Measurements from ENCODE around the gene PCDH9.

DNA sequence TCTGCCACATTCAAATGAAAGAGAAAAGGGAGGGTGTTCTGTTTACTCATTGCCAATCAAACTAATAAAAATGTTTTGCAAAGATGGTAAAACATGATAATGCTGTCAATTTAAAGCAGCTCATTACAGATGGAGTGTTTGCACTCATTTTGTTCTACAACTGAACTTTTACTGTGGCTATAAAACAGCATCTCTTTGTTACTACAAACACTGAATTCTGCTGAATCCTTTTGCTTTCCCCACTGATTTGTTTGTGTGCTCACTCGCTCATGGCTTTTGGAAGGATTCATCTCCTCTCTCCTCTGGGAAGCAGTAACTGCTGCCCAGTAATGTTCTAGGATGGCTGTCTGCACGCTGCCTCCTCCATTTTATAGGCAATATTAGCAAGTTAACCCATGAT, 434.5 kb downstream of the PCDH9 start:
- TF ChIP-seq, protein P1, sequence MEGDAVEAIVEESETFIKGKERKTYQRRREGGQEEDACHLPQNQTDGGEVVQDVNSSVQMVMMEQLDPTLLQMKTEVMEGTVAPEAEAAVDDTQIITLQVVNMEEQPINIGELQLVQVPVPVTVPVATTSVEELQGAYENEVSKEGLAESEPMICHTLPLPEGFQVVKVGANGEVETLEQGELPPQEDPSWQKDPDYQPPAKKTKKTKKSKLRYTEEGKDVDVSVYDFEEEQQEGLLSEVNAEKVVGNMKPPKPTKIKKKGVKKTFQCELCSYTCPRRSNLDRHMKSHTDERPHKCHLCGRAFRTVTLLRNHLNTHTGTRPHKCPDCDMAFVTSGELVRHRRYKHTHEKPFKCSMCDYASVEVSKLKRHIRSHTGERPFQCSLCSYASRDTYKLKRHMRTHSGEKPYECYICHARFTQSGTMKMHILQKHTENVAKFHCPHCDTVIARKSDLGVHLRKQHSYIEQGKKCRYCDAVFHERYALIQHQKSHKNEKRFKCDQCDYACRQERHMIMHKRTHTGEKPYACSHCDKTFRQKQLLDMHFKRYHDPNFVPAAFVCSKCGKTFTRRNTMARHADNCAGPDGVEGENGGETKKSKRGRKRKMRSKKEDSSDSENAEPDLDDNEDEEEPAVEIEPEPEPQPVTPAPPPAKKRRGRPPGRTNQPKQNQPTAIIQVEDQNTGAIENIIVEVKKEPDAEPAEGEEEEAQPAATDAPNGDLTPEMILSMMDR (conservative IDR thresholded peaks at IDR 0.05; ENCODE audit: low read length): no peak
- no peak for TF ChIP-seq EZH2phosphoT487 (IDR thresholded peaks at IDR 0.05; ENCODE audit: borderline replicate concordance)

Data from Loucy (cell line).